ENCODE results near the gene UBE2QL1. TPM values are rescaled to one million over a fixed set of nuclear protein-coding genes. Genes with fewer than 3 reads are reported as not detected.

UBE2QL1 gene
- polyA plus RNA-seq, 1 experiment, result not detected

GRCh38 chr5:6483880-6484382 is 35.3 kb downstream of the UBE2QL1 start:
- no peak for DNase-seq (ENCODE audit: low read depth, low spot score)
- TF ChIP-seq CTCF (IDR thresholded peaks at IDR 0.05; ENCODE audit: low read depth, low read length), result no peak
- Histone ChIP-seq H3K4me3 (ENCODE audit: low read depth, low read length) (no peak overlapping the region), H3K9me3 (ENCODE audit: control insufficient read depth, insufficient read depth, low read length) (peaks cover 6% of the 10 kb centered on the region; the same call in 1 of the 2 replicates), H3K27me3 (ENCODE audit: control insufficient read depth, insufficient read depth, low read length) (no peaks in the 10 kb centered on the region), H3K27ac (ENCODE audit: low read depth, low read length) (no peak overlapping the region)
- CTCF ChIA-PET, result no interaction called here
- POLR2A ChIA-PET, result no interaction called here

DNA sequence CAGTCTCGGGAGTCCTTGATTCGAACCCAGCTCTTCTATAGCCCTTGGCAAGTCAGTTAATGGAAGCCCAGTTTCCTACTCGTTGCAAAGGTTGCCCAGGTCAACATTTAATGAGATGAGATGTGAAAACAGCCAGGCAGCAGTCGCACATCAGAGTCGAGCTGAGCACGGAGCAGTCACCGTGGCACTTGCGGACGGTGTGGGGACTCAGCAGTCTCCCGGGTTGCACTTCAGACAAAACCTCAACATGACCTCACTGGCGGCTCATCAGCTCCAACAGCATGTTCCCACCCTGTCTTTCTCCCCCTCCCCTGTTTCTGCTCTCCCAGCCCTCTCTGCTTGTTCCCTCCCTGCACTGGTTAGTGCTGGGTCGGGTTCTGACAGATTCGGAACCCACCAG is 35.8 kb downstream of the UBE2QL1 start:
- CTCF ChIA-PET, result no interaction called here
- H3K27ac ChIP-seq (ENCODE audit: low read depth, low read length), result no peak overlapping the region

GRCh38 chr5:6484899-6485298 is 36.2 kb downstream of the UBE2QL1 start:
- TF ChIP-seq CTCF (IDR thresholded peaks at IDR 0.05; ENCODE audit: low read depth, low read length), result no peak
- ChIA-PET CTCF (no interaction called here), POLR2A (no interaction called here)
- Histone ChIP-seq H3K27me3 (ENCODE audit: control insufficient read depth, insufficient read depth, low read length) (no peaks in the 10 kb centered on the region), H3K27ac (ENCODE audit: low read depth, low read length) (no peak overlapping the region), H3K4me3 (ENCODE audit: low read depth, low read length) (no peak overlapping the region), H3K9me3 (ENCODE audit: control insufficient read depth, insufficient read depth, low read length) (peaks cover 6% of the 10 kb centered on the region; the same call in 1 of the 2 replicates)
- no peak for DNase-seq (ENCODE audit: low read depth, low spot score)

More for the DNA sequence above, 35.8 kb downstream of the UBE2QL1 start:
- H3K9me3 ChIP-seq (ENCODE audit: control insufficient read depth, insufficient read depth, low read length), result peaks cover 6% of the 10 kb centered on the region; the same call in 1 of the 2 replicates
- no peak overlapping the region for H3K4me3 ChIP-seq (ENCODE audit: low read depth, low read length)
- TF ChIP-seq CTCF (IDR thresholded peaks at IDR 0.05; ENCODE audit: low read depth, low read length), result no peak
- no peak for DNase-seq (ENCODE audit: low read depth, low spot score)
- POLR2A ChIA-PET, result no interaction called here
- no peaks in the 10 kb centered on the region for H3K27me3 ChIP-seq (ENCODE audit: control insufficient read depth, insufficient read depth, low read length)

- Histone ChIP-seq H3K4me3 (ENCODE audit: low read depth, low read length) (no peak overlapping the region), H3K27ac (ENCODE audit: low read depth, low read length) (no peak overlapping the region), H3K27me3 (ENCODE audit: control insufficient read depth, insufficient read depth, low read length) (no peaks in the 10 kb centered on the region), H3K9me3 (ENCODE audit: control insufficient read depth, insufficient read depth, low read length) (peaks cover 6% of the 10 kb centered on the region; the same call in 1 of the 2 replicates)
- no peak for DNase-seq (ENCODE audit: low read depth, low spot score)
- ChIA-PET CTCF (no interaction called here), POLR2A (no interaction called here)
- no peak for TF ChIP-seq CTCF (IDR thresholded peaks at IDR 0.05; ENCODE audit: low read depth, low read length)
Observed at GRCh38 chr5:6485441-6485840, 36.8 kb downstream of the UBE2QL1 start.

DNA sequence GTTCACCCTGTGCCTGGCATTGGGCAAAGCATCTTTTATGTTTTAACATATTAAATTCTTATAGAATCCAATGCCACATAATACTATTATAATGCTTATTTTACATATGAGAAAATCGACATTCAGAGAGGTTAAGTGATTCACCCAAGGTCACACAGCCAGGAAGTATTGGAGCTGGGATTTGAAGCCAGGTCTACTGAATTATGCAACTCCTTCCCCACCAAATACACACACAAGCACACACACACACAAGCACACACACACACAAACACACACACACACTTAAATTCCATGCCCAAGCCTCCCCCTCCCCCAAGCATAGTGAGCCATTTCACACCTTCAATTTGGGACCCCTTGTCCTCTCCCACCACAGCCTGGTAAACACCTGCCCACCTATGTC is 37.4 kb downstream of the UBE2QL1 start:
- ChIA-PET POLR2A (no interaction called here), CTCF (no interaction called here)
- no peak for TF ChIP-seq CTCF (IDR thresholded peaks at IDR 0.05; ENCODE audit: low read depth, low read length)
- DNase-seq (ENCODE audit: low read depth, low spot score), result no peak
- no peaks in the 10 kb centered on the region for H3K27me3 ChIP-seq (ENCODE audit: control insufficient read depth, insufficient read depth, low read length)
- no peak overlapping the region for H3K4me3 ChIP-seq (ENCODE audit: low read depth, low read length)
- no peak overlapping the region for H3K27ac ChIP-seq (ENCODE audit: low read depth, low read length)
- peaks cover 6% of the 10 kb centered on the region; the same call in 1 of the 2 replicates for H3K9me3 ChIP-seq (ENCODE audit: control insufficient read depth, insufficient read depth, low read length)
